GM12878 (cell line): ENCODE data around the gene PPID. TPM values are rescaled to one million over a fixed set of nuclear protein-coding genes. Genes with fewer than 3 reads are reported as not detected.

Source experiments
- ATAC-seq: fragments of 200-7000 bp; cut with Tn5 transposase; 3 replicates; pipeline ENCODE4 v1.9.1; 2020; ENCODE audit warnings: mild to moderate bottlenecking, moderate library complexity
- BruUV-seq: library from RNA; stranded (reverse); fragments of 400-500 nt; replicated peaks from 2 replicates; lab custom pipeline; 2021; lab: Mats Ljungman, UMichigan
- CTCF ChIA-PET: fragments of 300-600 bp; sonication (Branson Sonifier 250); formaldehyde crosslinking; extraction: SDS; loops from one replicate; lab custom pipeline; 2021; ENCODE audit warnings: inconsistent platforms; lab: Yijun Ruan, JAX
- POLR2A ChIA-PET: fragments of 350-600 bp; formaldehyde crosslinking; extraction: SDS; loops from one replicate; lab custom pipeline; 2021; ENCODE audit warnings: inconsistent platforms; lab: Charles Lee
- RAD21 ChIA-PET: fragments of 300-600 bp; sonication (Branson Sonifier 250); formaldehyde crosslinking; loops from one replicate; lab custom pipeline; 2023; ENCODE audit warnings: antibody characterized with exemption; ENCODE audit not compliant: unreplicated experiment; lab: Charles Lee
- SMC1A ChIA-PET: fragments of 300-600 bp; sonication (Branson Sonifier 250); formaldehyde crosslinking; loops from one replicate; lab custom pipeline; 2023; ENCODE audit not compliant: unreplicated experiment, uncharacterized antibody; lab: Charles Lee
- DNase-seq: peaks from one replicate; pipeline ENCODE4 v3.0.0-alpha.2; 2011; ENCODE audit warnings: low read depth, low spot score
- FAIRE-seq: peaks from 3 replicates; lab custom pipeline; 2011; peaks lifted over from hg19 to GRCh38; lab: Jason Lieb, UNC
- H2AFZ ChIP-seq: 2 replicates; pipeline ENCODE4 v1.6.0; 2011; ENCODE audit warnings: low read depth, low read length, control low read depth; ENCODE audit not compliant: control insufficient read depth
- H3K27ac ChIP-seq: 2 replicates; pipeline ENCODE4 v1.5.1; 2011; ENCODE audit warnings: control low read depth; ENCODE audit not compliant: control insufficient read depth, insufficient read depth
- H3K27me3 ChIP-seq, 2 experiments: replicated peaks in 1 of 2; 2 replicates each; pipeline versions ENCODE4 v1.6.0 to v1.6.1; 2011; ENCODE audit warnings: low read length in 1 of 2; ENCODE audit not compliant: control insufficient read depth in 2 of 2, insufficient read depth in 2 of 2
- H3K36me3 ChIP-seq, 2 experiments: 2 replicates each; pipeline ENCODE4 v1.5.1; 2011; ENCODE audit warnings: low read length in 1 of 2; ENCODE audit not compliant: control insufficient read depth in 2 of 2, insufficient read depth in 2 of 2
- H3K4me1 ChIP-seq: 2 replicates; pipeline ENCODE4 v1.6.1; 2011; ENCODE audit warnings: mild to moderate bottlenecking, low read length, moderate library complexity, mixed read lengths; ENCODE audit not compliant: control insufficient read depth, insufficient read depth
- H3K4me2 ChIP-seq: 2 replicates; pipeline ENCODE4 v1.6.0; 2011; ENCODE audit warnings: control low read depth; ENCODE audit not compliant: control insufficient read depth, insufficient read depth
- H3K4me3 ChIP-seq: fragments of 200-600 bp; sonication (generic); 2 replicates; pipeline ENCODE4 v1.5.1; 2016
- H3K79me2 ChIP-seq: 2 replicates; pipeline ENCODE4 v1.6.0; 2011; ENCODE audit warnings: low read length; ENCODE audit not compliant: control insufficient read depth, insufficient read depth
- H3K9ac ChIP-seq: 2 replicates; pipeline ENCODE4 v1.8.0; 2011; ENCODE audit warnings: low read length, control low read depth, mixed read lengths; ENCODE audit not compliant: control insufficient read depth, insufficient read depth
- H3K9me3 ChIP-seq: replicated peaks from 3 replicates; pipeline ENCODE4 v1.5.1; 2011; ENCODE audit warnings: mild to moderate bottlenecking, low read length; ENCODE audit not compliant: control insufficient read depth, insufficient read depth
- H4K20me1 ChIP-seq: 2 replicates; pipeline ENCODE4 v1.6.0; 2011; ENCODE audit not compliant: control insufficient read depth, insufficient read depth
- KLF5 ChIP-seq: fragments of 450-650 bp; IDR thresholded peaks from 2 replicates; pipeline ENCODE4 v1.6.1; 2014; ENCODE audit warnings: mild to moderate bottlenecking; ENCODE audit not compliant: partially characterized antibody
- ZNF622 ChIP-seq: fragments of 450-650 bp; IDR thresholded peaks from 2 replicates; pipeline ENCODE4 v1.6.1; 2017; ENCODE audit warnings: mild to moderate bottlenecking, inconsistent platforms
- WGBS: methylation state at CpG from one replicate; pipeline ENCODE4 v1.1.6; 2016; ENCODE audit warnings: low lambda C conversion rate; ENCODE audit not compliant: insufficient replicate concordance, insufficient coverage; ENCODE audit errors: missing lambda C conversion rate; 5-methylcytosine and 5-hydroxymethylcytosine counted together
- in situ Hi-C: fragments of 300-500 bp; cut with MboI; formaldehyde crosslinking; loops from 9 replicates; pipeline ENCODE4 v1.14.3; 2018; ENCODE audit warnings: mixed read lengths
- intact Hi-C: fragments of 100-400 bp; cut with micrococcal nuclease; formaldehyde crosslinking; loops from one replicate; pipeline ENCODE4 v1.14.2; 2022; ENCODE audit not compliant: unreplicated experiment
- polyA plus RNA-seq, 11 experiments: library from polyadenylated mRNA; depleted of rRNA in 4 of 11; unstranded in 6 of 11; stranded (reverse) in 5 of 11; fragments of >200 nt; fragmentation: Nextera tagmentation in 4 of 11; fragmentation: Illumina TruSeq in 1 of 11; extraction: Ambion mirVana in 4 of 11; extraction: Trizol in 1 of 11; gene quantifications; 1 replicate in 1 of 11; 2 replicates in 10 of 11; pipeline versions ENCODE4 v1.2.1 to v1.2.3, GENCODE V29; 2011 to 2016; ENCODE audit warnings: inconsistent platforms in 2 of 11, missing spikeins in 2 of 11, low read depth in 1 of 11
- total RNA-seq, 4 experiments: library from RNA; depleted of rRNA in 3 of 4; stranded (reverse); fragments of >200 nt in 3 of 4; fragmentation: Illumina TruSeq in 1 of 4; extraction: Trizol in 1 of 4; gene quantifications; 2 replicates each; pipeline versions ENCODE4 v1.2.1 to v1.2.3, GENCODE V29; 2013 to 2021
- TF ChIP-seq, protein P1 (sequence below): fragments of 150-350 bp; IDR thresholded peaks from 2 replicates; pipeline ENCODE4 v1.6.1; 2016; ENCODE audit warnings: low read depth, low read length
- TF ChIP-seq, protein P2 (sequence below): fragments of 450-650 bp; IDR thresholded peaks from 2 replicates; pipeline ENCODE4 v1.6.1; 2016; ENCODE audit warnings: mild to moderate bottlenecking

The PPID gene
- total and polyA plus RNA-seq, 10 of the 15 experiments (the other 5 are each of a cell fraction or from before 2014, with no cell fraction given) = 21.9 to 64.3 (median 39.5) TPM

GRCh38 chr4:158758703-158759102 lies 35.5 kb upstream of the PPID start:
- TF ChIP-seq, protein P1, sequence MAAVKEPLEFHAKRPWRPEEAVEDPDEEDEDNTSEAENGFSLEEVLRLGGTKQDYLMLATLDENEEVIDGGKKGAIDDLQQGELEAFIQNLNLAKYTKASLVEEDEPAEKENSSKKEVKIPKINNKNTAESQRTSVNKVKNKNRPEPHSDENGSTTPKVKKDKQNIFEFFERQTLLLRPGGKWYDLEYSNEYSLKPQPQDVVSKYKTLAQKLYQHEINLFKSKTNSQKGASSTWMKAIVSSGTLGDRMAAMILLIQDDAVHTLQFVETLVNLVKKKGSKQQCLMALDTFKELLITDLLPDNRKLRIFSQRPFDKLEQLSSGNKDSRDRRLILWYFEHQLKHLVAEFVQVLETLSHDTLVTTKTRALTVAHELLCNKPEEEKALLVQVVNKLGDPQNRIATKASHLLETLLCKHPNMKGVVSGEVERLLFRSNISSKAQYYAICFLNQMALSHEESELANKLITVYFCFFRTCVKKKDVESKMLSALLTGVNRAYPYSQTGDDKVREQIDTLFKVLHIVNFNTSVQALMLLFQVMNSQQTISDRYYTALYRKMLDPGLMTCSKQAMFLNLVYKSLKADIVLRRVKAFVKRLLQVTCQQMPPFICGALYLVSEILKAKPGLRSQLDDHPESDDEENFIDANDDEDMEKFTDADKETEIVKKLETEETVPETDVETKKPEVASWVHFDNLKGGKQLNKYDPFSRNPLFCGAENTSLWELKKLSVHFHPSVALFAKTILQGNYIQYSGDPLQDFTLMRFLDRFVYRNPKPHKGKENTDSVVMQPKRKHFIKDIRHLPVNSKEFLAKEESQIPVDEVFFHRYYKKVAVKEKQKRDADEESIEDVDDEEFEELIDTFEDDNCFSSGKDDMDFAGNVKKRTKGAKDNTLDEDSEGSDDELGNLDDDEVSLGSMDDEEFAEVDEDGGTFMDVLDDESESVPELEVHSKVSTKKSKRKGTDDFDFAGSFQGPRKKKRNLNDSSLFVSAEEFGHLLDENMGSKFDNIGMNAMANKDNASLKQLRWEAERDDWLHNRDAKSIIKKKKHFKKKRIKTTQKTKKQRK = no peak
- TF ChIP-seq, protein P2, sequence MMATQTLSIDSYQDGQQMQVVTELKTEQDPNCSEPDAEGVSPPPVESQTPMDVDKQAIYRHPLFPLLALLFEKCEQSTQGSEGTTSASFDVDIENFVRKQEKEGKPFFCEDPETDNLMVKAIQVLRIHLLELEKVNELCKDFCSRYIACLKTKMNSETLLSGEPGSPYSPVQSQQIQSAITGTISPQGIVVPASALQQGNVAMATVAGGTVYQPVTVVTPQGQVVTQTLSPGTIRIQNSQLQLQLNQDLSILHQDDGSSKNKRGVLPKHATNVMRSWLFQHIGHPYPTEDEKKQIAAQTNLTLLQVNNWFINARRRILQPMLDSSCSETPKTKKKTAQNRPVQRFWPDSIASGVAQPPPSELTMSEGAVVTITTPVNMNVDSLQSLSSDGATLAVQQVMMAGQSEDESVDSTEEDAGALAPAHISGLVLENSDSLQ = no peak
- no peak for TF ChIP-seq KLF5
- TF ChIP-seq ZNF622 = no peak
- TF ChIP-seq, all 136 proteins: peak for 0

More at GRCh38 chr4:158758703-158759102, 35.5 kb upstream of the PPID start:
- no peak overlapping the region for H3K27ac ChIP-seq
- no peaks in the 10 kb centered on the region; the same call in 2 of the 3 replicates for H3K9me3 ChIP-seq
- FAIRE-seq = no peak
- no peak overlapping the region for H2AFZ ChIP-seq
- DNase-seq = no peak
- no peaks in the 10 kb centered on the region for H3K36me3 ChIP-seq
- no peak for ATAC-seq
- H3K27me3 ChIP-seq = no peaks in the 10 kb centered on the region; a peak in 1 of 4 replicates
- POLR2A ChIA-PET = no interaction called here
- RAD21 ChIA-PET = no interaction called here
- no peaks in the 10 kb centered on the region for H4K20me1 ChIP-seq
- H3K9ac ChIP-seq = no peak overlapping the region
- no peaks in the 10 kb centered on the region for H3K4me1 ChIP-seq
- H3K4me2 ChIP-seq = no peak overlapping the region
- H3K79me2 ChIP-seq = no peaks in the 10 kb centered on the region
- BruUV-seq = no TSS peak
- no peak overlapping the region for H3K4me3 ChIP-seq
- SMC1A ChIA-PET = no interaction called here
- intact Hi-C loops (no loop called here), in situ Hi-C loops (no loop called here)
- 51% methylated on average over 4 of the region's 4 CpGs for WGBS
- CTCF ChIA-PET = no interaction called here
